Measurements from ENCODE around the gene CCDC180.
"Not testable (repeated sequence)": the region's sequence is repeated elsewhere in the genome, so short reads cannot be mapped to it uniquely, and the experiment has no call there.

Gene CCDC180

DNA sequence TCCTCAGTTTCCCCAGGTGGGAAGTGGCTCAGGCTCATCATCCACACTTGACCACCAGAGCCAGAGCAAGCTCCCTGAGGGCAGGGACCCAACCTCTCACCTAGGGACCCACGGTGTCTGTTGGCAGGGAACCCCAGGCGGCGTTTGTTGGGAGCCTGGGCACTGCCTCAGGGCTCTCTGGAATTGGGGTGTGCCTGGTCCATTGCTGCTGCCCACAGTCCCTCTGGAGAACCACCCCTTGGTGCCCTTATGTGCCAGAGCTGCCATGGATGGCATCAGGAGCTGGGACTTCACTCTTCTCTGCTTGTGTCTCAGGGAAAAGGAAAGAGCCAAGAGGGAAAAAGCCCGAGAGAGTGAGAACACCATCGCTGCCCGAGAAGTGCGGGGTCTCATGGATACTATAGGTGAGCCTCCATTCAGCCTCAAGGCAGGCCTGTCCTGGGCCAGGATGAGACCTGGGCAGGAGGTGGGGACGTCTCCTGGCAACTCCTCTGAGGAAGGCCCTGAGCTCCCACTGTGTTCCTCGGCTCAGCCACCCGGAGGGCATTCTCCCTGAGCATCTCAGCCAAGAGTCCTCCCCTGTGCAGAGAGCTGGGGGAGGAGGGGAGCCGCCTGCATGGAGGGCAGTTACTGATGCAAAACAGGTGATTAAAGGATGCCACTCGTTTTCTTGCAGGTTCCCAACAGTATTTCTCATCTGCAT, 4.5 kb downstream of the CCDC180 start:
- FAIRE-seq: no peak

DNA sequence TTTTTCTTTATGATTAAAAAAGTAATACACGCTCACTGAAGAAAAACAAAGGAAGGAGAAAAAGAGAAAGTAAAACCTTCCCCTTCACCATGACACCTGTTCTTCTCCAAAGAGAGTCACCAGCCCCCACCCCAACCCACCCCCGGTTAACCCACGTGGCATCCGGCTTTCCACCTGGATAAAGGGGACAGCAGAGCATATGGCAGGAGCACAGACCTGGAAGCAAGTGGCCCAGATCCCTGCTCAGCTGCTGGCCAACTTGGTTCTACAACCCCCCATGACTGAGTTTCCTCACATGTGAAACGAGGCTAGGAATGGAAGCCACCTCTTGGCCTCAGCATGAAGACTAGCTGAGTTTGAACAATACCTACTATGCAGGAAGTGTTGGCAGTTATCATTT, 5.1 kb downstream of the CCDC180 start:
- FAIRE-seq: no peak

DNA sequence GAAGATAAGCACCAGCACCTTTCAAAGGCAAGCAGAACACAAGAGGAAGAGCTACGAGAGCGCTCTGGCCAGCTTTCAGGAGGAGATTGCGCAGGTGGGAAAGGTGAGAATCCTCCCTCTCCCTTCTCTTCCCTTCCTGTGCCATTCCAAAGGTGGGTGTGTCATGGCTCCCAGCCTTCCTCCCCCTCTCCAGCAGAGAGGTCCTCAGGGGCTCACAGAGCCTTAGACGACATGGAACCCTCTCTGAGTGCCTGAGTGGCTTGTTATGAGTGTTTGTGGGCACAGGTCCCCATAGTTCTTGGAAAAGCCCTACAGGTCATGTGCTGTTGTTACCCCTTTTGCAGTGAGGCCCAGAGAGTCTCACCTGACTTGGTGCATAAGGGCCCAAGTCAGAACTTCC, 5.8 kb downstream of the CCDC180 start:
- no peak for FAIRE-seq

DNA sequence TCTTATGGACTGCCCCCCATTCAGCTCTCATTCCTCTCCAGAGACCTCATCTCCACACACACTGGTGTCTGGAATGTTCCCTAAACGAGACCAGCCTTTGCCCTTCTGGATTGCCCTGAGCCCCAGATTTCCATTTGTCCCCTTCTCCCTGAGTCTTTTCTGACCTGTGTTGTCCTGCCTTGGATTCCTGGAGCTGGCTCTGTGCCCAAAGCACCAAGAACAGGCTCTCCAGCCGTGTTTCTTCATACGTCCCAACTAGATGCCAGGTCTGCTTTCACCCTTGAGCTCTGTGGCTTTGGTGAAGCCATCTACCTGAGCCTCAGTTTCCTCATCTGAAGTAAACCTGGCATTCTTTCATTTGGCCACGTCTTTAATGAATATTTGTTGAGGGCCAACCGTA, 6.3 kb downstream of the CCDC180 start:
- FAIRE-seq: no peak

DNA sequence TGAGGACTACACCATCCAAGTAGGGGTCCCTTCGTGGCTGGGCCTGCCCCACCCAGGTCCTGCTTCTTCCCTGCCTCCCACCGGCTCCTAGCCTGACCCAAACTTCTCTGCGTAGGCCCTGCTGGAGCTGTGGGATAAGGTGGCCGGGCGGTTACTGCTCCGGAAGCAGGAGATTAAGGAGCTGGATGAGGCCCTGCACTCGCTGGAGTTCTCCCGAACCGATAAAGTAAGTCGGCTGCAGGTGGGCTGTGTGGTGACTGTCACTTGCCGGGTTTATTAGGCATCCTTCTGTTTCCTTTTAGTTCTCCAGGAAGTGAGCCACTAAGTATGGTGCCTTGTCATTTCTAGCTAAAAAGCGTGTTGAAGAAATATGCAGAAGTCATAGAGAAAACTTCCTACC, 7.0 kb downstream of the CCDC180 start:
- no peak for FAIRE-seq

DNA sequence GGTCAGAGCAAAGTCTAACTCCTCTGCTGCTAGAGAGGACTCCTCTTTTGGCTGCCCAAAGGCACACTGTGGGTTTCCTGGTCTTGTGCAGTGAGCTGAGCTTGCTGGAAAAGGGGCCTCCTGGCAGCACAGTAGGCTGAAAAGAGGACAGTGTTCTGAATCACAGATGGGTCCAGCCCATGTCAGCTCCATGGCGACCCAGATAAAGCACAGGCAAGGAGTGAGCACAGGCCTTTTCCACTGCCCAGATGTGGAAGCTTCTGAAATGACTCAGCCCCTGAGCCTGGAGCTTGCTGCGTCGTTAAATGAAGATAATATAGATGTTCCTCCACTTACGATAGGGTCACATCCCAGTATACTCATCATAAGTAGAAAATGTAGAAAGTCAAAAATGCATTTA, 8.1 kb downstream of the CCDC180 start:
- no peak for FAIRE-seq

DNA sequence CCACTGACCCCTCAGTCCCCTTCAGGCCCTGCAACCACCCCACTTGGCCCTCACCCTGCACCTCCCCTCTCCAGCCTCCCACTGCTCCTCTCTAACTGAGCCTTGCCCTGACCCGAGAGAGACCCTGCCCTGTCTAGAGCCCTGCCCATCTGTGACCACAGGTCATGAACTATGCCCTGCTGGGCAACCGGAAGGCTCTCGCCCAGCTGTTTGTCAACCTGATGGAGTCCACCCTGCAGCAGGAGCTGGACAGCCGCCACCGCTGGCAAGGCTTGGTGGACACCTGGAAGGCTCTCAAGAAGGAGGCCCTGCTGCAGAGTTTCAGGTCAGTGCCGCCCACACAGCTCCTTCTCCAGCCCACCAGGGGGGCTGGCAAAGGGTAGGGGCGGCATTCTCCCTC, 9.4 kb downstream of the CCDC180 start:
- FAIRE-seq: no peak

DNA sequence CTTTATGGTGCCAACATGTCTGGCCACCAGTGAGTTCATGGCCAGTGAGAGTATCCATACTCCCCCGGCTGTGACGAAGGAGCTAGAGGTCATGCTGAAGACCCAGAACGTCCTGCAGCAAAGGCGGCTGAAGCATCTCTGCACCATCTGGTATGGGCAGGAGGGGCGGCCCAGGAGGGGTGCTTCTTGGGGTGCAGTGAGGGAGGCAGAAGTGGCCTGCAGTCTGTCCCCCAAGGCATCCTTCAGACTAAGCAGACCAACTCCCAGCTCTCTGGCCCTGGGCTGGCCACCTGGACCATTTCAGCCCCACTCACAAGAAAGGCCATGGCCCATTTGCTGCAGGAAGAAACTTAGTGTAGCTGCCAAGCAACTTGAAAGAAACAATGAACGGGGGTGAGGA, 11.0 kb downstream of the CCDC180 start:
- FAIRE-seq: no peak

DNA sequence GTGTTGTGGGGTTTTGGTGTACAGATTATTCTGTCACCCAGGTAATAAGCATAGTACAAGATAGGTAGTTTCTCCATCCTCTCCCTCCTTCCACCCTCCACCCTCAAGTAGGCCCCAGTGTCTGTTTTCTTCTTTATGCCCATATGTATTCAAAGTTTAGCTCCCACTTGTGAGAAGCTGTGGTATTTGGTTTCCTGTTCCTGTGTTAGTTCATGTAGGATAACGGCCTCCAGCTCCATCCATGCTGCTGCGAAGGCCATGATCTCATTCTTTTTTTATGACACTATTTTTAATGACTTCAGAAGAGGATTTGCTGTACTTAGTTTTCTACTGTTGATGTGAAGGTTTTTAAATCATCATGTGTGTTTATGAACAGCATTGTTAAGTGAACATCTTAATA, 11.9 kb downstream of the CCDC180 start:
- no peak for FAIRE-seq

DNA sequence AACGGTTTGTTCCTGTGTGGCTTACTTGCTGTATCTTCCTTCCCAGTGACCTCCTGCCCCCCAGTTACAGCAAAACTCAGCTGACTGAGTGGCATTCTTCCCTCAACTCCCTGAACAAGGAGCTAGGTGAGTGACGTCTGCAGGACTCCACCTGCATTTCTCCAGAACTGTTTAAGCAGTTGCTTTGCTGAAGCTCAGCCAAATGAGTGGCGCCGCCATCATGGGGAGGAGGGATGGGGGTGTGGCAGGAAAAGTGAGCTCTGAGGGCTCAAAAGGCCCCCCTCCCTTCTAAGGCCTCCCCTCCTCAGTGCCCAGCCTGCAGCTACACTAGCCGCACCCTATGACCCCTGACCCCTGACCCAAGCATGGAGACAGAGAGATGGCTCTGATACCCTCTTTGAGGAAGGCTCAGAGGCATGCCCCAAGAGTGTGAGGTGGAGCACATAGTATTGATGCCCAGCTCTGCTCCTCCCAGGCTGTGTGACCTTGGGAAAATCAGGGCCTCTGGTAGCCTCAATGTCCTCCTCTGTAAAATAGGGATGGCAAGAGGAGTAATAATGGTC, 12.7 kb downstream of the CCDC180 start:
- FAIRE-seq: no peak

DNA sequence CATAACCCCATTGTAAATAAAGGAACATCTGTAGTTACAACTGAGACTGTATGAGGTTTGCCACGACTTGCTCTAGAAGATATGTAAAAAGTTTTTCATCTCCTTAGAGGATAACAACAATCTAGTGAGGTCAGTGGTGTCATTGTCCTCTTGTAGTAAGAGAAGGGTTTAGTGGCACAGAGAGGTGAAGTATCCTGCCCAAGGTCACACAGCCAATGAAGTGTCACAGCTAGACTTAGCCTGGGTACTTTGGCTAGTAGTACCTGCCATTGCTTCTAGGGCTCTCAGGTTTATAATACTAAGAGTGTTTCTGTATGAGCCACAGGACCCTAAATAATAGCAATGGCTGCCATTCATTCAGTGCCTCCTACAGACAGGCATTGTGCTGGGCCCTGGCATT, 13.8 kb downstream of the CCDC180 start:
- no peak for FAIRE-seq

DNA sequence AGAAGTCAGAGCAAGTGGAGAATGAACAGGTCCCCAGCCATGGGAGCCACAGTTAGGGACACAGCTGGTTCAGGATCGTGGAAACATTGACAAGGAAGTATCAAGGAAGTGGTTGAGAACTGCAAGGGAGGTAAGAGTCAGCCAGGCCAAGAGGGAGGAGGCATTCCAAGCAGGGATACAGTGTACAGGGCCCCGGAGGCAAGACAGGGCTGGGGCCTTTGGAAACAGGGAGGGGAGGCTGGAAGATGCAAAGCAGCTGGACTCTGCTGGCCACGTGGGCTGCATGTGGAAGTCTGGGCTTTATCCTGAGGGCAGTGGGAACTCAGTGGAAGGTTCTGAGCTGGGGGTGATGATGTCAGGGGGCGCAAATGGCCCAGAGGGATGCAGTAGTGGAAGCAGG, 14.2 kb downstream of the CCDC180 start:
- FAIRE-seq: no peak

DNA sequence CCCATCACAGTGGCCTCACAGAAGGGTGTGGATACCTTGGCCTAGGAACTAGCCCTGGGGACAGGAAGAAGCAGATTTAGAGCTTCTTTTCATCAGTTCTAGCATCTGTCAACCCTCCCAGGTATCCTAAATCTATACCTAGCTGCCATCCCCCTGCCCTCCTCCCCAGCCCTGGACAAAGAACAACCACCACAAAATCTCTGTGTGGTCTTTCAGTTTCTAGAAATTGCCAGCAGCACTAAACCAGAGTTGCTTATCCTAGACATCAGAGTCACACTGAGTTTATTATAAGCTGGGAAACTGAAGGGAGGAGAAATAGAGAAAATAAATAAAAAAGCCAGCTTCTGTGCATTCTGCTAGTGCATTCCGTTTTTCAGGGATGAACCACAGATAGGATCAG, 14.6 kb downstream of the CCDC180 start:
- no peak for FAIRE-seq

DNA sequence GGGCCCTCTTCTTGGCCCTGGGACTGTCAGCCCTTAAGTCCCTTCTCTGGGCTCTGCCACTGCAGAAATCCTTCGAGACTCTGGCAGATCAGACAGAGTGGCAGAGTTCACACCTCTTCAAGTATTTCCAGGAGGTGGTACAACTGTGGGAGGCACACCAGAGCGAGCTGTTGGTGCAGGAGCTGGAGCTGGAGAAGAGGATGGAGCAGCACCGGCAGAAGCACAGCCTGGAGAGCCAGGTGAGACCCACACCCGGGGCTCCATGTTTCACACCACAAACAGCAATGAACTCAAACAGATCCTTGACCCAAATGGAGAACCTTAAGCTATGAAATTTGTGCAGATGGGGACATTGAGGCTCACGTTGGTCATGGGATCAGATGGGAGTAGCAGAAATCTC, 17.5 kb downstream of the CCDC180 start:
- FAIRE-seq: no peak

DNA sequence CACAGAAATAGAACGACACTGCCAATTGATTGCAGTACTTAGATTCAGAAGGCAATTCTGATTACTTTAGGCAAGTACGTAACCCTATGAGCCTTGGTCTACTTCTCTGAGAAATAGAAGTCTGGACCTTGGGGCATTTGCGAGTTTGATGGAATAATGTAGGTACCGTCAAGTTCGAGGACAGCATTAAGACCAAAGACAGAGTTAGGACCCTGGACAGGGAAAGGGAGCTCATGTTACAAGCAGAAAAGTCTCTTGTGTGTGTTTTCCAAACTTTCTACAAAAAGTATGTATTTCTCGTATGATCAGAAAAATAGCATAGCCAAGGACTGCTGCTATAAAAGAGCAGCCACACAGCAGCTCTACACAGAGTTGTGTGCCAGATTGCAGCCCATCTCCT, 20.1 kb downstream of the CCDC180 start:
- FAIRE-seq: no peak

DNA sequence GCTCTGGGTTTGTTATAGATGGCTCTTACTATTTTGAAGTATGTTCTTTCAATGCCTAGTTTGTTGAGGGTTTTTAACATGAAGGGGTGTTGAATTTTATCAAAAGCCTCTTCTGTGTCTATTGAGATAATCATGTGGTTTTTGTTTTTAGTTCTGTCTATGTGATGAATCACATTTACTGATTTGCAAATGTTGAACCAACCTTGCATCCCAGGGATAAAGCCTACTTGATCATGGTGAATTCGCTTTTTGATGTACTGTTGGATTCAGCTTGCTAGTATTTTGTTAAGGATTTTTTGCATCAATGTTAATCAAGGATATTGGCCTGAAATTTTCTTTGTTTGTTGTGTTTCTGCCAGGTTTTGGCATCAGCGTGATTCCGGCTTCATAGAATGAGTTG, 25.5 kb downstream of the CCDC180 start:
- FAIRE-seq: no peak

DNA sequence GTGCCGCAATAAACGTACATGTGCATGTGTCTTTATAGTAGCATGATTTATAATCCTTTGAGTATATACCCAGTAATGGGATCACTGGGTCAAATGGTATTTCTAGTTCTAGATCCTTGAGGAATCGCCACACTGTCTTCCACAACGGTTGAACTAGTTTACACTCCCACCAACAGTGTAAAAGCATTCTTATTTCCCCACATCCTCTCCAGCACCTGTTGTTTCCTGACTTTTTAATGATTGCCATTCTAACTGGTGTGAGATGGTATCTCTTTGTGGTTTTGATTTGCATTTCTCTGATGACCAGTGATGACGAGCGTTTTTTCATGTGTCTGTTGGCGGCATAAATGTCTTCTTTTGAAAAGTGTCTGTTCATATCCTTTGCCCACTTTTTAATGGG, 28.2 kb downstream of the CCDC180 start:
- FAIRE-seq: not testable (repeated sequence)

DNA sequence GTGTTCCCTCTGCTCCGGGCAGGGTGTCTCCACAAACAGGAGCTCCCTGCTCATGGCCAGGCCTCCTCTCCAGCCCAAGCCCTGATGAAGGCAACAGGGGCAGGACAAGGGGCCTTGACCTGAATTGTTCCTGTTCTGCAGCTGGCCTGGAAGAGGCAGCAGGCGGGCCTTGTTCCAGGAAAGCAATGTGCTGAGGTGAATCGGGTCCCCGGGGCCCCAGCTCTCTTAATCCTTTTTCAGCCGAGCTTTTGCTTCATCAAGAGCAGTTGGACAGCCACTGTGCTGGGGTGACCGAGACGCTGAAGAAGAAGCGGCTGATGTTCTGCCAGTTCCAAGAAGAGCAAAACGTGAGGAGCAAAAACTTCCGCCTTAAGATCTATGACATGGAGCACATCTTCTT, 41.4 kb downstream of the CCDC180 start:
- no peak for FAIRE-seq

DNA sequence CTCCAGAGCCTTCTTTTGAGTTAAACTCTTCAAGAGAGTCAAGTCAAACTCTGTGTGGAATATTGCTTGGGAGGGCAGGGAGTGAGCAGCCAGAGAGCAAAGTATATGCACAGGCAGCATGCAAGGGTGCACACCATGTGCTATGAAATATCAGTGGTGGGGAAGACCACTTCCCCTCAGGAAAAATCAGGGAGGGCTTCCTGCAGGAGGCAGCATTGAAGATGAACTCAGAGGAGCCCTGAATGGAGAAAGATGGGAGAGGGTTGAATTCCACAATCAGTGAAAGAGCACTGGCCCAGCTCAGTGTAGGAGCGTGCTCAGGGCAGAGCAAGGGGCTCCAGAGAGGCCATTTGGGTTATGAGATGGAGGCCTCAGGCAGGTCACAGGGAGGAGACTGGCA, 41.9 kb downstream of the CCDC180 start:
- FAIRE-seq: no peak

DNA sequence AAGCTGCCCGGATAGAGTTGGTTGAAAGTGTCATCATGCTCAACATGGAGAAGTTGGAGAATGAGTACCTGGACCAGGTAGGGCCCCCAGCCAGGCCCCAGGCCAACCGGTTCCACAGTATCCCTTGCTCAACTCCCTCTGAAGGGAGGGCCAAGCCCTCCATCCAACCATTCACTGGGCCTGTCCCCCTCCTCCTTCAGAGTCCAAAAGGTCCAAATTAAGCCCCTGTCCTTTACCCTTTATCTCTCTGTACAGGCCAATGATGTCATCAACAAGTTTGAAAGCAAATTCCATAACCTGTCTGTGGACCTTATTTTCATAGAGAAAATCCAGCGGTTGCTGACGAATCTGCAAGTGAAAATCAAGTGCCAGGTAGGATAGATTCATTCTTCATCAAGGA, 47.2 kb downstream of the CCDC180 start:
- no peak for FAIRE-seq

DNA sequence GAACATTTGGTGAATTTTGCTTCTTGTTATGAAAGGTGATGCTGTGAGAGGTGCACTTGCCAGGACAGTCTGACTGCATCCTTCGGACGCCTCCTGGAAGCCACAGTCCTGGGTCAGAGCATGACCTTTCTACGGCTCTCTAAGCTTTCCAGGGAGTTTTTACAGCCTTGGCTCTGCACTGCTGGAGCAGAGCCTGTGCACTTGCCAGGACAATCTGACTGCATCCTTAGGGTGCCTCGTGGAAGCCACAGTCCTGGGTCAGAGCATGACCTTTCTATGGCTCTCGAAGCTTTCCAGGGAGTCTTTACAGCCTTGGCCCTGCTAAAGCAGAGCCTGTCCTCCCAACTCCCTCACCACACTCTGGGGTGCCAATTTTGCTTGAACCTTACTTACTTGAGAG, 49.6 kb downstream of the CCDC180 start:
- no peak for FAIRE-seq
